GM21737 (cell line): Measurements from ENCODE around the gene CCDC127.
"Not testable (repeated sequence)": the region's sequence is repeated elsewhere in the genome, so short reads cannot be mapped to it uniquely, and the experiment has no call there.

ENCODE experiments used
- ATAC-seq: cut with Tn5 transposase; IDR thresholded peaks from one replicate; pipeline ENCODE4 v1.9.1; 2021; ENCODE audit warnings: mild to moderate bottlenecking, moderate library complexity; ENCODE audit not compliant: unreplicated experiment

CCDC127 gene

DNA sequence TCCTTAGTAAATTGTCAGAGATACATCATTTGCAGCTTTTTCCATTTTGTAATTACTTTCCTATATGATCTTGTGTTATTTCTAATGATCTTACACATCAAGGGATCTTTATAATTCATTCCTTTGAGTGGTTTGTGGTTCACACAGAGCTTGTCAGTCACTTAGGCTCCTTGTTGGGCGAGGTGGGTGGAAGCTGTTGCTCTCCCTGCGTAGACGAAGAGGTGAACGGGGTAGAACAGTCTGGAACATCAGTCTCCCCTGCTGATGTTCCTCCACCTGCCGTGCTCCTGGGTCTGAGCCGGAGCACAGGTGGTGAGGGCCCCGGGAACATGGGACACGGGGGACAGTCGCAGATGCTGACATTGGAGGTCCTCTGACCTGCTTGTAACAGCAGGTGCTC is 17.6 kb upstream of the CCDC127 start:
- not testable (repeated sequence) for ATAC-seq

DNA sequence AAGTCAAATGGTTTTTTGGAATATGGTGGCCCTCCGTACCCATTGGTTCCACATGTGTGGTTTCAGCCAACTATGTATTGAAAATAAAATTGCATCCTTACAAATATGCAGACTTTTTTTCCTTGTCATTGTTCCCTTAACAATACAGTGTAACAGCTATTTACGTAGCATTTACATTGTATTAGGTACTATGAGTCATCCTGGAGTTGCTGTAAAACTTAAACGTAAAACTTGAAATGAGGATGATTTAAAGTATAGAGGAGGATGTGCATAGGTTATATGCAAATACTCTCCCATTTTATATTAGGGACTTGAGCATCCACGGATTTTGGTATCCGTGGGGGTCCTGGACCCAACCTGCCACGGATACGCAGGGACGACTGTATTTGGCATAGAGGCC is 16.5 kb upstream of the CCDC127 start:
- ATAC-seq = no peak

DNA sequence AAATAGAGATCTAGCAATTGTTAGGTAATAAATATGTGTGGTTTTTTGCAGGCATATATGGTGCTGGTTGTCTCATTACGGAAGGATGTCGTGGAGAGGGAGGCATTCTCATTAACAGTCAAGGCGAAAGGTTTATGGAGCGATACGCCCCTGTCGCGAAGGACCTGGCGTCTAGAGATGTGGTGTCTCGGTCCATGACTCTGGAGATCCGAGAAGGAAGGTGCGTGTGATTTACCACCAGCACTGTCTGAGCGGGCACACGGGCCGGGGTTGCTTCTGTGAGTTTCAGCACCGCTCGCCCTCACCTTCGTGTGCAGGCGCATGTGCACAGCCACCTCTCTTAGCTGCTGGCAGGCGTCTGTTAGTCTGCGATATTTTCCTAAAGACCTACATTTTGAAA is 15.5 kb upstream of the CCDC127 start:
- not testable (repeated sequence) for ATAC-seq

GRCh38 chr5:231661-232060 is 13.7 kb upstream of the CCDC127 start:
- ATAC-seq = no peak

DNA sequence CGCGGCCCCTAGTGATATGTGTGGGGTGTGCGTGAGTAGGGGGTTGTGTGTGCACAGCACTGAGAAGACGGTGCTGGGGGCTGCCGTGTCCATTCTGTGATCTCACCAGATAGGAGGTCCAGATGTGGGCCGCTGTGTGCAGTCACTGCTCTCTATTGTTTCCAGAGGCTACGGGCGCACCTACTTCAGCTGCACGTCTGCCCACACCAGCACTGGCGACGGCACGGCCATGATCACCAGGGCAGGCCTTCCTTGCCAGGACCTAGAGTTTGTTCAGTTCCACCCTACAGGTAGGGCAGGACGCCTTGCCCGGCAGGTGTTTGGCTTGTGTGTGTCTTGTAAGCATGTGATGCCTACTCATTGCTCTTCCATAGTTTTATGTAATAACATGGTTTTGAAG is 12.8 kb upstream of the CCDC127 start:
- no peak for ATAC-seq

DNA sequence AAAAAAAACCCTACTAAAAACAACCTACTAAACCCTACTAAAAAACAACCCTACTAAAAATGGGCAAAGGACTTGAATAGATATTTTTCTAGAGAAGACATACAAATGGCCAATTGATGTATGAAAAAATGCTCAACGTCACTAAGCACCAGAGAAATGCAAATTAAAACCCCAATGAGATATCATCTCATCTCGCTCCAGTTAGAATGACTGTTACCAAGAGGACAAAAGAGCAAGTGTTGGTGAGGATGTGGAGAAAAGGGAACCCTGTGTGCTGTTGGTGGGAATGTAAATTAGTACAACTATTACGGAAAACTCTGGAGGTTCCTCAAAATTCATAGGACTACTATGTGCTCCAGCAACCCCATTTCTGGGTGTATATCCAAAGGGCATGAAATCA is 10.9 kb upstream of the CCDC127 start:
- no peak for ATAC-seq

DNA sequence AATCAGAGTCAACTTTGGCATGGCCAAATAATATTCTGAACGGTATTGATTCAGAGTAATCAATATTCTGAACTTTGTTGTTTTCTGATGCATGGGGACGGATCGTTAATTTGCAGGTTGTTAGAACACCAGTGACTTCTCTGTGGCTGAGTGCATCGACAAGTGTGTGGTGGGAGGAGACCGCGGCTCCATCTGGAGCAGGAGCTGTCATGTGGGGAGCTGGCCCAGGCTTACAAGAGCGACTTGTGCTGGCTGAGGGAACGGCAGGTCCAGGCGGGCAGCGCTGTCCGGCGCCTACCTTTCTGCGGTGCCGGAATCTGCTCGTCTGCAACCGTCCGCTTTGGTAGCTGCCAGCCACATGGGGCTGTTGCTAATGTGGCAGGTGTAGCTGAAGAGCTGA is 9.4 kb upstream of the CCDC127 start:
- not testable (repeated sequence) for ATAC-seq

DNA sequence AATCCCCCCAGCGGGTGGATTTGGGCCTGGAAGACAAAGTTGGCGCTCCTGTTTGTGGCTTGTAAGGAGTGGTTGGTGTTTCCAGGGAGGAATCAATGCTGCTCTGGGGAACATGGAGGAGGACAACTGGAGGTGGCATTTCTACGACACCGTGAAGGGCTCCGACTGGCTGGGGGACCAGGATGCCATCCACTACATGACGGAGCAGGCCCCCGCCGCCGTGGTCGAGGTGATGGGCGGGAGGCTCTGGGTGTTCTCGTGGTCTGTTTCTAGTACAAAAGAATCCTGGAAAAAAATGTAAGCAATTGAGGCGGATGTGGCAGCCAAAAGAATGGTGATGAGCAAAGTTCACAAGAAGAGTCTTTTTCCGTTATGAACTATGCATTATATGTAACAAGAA is 7.4 kb upstream of the CCDC127 start:
- no peak for ATAC-seq

GRCh38 chr5:223791-224190 is 5.8 kb upstream of the CCDC127 start:
- no peak for ATAC-seq

DNA sequence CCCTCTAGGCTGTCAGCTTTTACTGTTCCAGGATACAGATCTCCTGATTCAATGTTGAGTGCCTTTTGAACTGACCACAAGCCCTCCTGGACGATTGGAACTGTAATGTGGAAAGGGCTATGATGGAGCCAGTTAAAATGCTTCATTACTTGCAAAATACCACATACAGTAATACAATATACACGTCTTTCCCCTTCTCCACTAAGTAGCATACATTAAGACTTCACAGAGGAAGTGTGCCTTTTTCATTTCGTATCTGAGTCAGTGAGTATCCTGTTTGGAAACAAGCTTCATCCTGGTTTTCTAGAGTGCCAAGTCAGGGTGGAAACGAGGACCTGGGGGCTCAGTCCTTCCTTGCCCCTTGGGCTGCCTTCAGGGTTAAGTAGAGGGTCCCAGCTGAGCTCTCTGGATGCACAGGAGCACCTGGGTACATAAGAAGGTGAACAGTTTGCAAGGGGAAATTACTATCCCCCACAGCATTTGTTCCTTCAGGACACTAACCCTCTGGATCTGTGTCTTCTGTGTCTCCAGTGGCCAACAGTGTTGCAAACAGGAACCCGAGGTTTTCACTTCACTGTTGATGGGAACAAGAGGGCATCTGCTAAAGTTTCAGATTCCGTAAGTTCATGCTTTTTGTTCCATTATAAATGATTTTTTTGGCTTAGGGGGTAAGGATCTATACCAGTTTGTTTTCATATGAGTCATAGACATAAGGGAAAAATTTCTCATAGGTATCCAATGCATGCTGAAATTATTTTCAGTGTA is 5.2 kb upstream of the CCDC127 start:
- not testable (repeated sequence) for ATAC-seq

DNA sequence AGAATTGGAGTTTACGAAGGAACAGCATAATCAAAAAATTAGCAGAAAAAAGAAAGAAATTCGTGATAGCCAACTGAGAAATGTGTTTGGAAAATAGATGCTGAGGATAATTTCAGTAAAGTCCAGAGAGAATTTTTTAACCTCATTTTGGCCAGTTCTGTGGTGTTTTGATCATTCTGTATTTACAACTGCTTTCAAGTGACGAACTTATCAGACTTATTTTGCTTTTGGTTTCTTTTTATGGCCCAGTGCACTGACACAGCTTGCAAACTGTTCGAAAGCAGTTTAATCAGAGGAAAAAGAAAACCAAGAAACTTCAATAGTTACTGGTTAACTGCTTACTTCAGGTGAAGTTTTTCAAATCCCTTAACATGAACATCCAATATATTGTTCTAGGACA is 2.0 kb upstream of the CCDC127 start:
- ATAC-seq = peak; percentile 30

DNA sequence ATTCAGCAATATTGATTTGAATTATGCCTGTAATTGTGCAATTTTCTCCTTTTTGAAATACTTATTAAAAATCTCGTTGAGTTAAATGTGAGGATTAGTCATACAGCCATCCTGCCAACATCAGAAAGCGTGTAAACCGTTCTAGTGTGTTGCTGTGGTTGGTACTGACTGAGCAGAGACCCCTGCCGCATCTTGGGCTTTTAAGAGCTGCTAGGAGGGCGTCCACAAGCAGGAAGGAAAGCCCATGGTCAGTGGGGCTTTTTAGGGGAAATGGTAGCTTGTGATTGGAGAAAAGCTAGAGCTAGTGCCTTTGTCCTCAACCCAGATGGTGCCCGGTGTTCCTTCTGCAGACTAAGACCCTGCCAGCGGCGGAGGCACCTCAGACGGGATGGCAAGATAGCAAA is 1.5 kb upstream of the CCDC127 start:
- ATAC-seq = no peak

GRCh38 chr5:218457-219291 is 721 bp upstream of the CCDC127 start:
- peak; percentile 30 for ATAC-seq

DNA sequence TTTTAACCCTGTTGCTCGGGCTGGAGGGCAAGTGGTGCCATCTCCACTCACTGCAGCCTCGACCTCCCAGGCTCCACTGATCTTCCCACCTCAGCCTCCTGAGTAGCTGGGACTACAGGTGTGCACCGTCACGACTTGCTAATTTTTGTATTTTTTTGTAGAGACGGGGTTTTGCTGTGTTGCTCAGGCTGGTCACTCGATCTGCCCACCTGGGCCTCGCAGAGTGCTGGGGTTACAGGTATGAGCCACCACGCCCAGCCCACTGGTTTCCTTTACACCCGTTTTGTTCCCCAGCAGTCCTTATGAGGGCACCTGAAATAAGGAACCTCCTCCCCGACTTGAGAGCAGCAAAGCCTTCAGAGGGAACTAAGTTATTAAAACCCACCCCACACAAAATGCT is 1.9 kb downstream of the CCDC127 start:
- ATAC-seq = not testable (repeated sequence)

GRCh38 chr5:215256-215655 is 2.7 kb downstream of the CCDC127 start:
- not testable (repeated sequence) for ATAC-seq

GRCh38 chr5:213803-214395 is 4.1 kb downstream of the CCDC127 start:
- no peak for ATAC-seq

DNA sequence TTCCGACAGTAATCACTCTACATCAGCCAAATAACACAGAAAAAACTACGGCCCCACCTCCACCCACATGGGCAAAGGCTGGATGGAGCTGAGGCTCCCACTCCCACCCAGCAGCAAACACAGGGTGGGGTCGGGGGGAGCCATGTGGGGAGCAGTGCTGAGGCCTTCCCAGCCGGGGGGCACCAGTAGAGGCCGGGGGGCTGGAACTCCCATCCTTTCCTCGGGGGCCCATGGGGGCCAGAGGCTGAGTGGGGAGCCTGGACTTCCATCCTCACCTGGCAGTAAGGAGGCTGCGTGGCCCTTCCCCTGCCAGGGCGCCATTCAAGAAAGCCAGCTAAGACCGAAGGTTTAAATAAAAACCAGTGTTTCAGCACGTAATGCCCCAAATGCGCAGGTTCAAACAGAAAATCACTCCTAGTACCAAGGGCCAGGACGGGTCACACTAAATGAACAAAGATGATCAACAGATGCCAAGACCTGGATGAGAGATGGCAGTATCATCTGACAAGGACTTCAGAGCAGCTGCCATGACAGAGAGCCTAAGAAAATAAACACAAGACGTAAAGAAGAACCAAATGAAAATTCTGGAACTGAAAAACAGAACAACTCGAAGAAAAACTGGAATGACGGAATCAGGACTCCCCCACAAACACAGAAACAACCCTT is 9.4 kb downstream of the CCDC127 start:
- ATAC-seq = no peak

DNA sequence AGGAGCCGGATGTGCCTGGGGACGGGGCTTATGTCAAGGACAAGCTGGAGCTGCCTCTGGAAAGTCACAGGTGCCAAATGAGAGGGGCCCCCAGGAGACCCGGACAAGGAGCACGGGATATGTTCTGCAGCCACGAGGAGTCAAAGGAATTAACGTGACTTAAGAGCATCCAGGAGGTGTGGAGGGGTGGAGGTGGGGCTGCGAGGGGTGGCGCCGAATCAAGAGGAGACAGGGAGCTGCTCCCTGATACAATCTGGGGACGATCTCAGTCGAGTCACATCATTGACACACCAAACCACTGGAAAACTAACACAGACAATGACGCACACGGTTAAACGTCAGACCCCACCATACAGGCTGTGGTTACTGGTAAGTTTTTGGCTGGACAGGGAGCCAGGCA is 10.4 kb downstream of the CCDC127 start:
- ATAC-seq = no peak

GRCh38 chr5:206927-207536 is 10.9 kb downstream of the CCDC127 start:
- no peak for ATAC-seq

DNA sequence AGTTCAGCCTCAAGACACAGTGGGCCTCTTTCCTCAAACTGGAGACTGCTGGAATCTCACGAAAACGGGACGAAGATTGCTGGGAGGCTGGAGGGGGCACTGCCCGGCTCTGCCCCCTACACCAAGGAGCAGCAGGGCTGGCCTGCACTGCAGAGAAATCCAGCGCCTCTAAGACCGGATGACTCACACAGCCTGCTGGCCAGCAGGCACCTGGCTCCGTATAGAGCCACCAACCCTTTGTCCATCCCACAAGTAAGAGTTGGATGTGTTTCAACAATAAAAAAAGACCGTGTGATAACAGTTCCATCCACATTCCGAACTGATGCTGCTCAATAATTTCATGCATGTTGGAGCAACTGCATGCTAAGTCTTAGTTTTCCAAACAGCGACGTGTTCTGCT is 11.5 kb downstream of the CCDC127 start:
- ATAC-seq = no peak
